Endothelial cell of umbilical vein (primary cell): ENCODE results near the gene SLC30A10. TPM values are rescaled to one million over a fixed set of nuclear protein-coding genes. Genes with fewer than 3 reads are reported as not detected.
"Not testable (repeated sequence)": the region's sequence is repeated elsewhere in the genome, so short reads cannot be mapped to it uniquely, and the experiment has no call there.

Experiments used
- BruUV-seq: library from RNA; stranded (reverse); fragments of 400-500 nt; replicated peaks from 2 replicates; lab custom pipeline; 2021; lab: Mats Ljungman, UMichigan
- CTCF ChIA-PET: fragments of 300-600, 350-600 bp; sonication (Branson Sonifier 250); formaldehyde crosslinking; loops from one replicate; lab custom pipeline; 2021; ENCODE audit warnings: antibody characterized with exemption, inconsistent platforms; lab: Charles Lee
- POLR2A ChIA-PET: fragments of 300-600, 350-600 bp; sonication (Branson Sonifier 250); formaldehyde crosslinking; loops from one replicate; lab custom pipeline; 2021; ENCODE audit warnings: antibody characterized with exemption, inconsistent platforms; lab: Charles Lee
- DNase-seq: peaks from one replicate; pipeline ENCODE4 v3.0.0-alpha.2; 2011; ENCODE audit warnings: low read depth, low spot score
- FAIRE-seq: peaks from 2 replicates; lab custom pipeline; 2011; peaks lifted over from hg19 to GRCh38; lab: Jason Lieb, UNC
- H2AFZ ChIP-seq: 2 replicates; pipeline ENCODE4 v1.6.0; 2012; ENCODE audit warnings: low read depth, low read length, control low read depth, inconsistent platforms
- H3K27ac ChIP-seq: 2 replicates; pipeline ENCODE4 v1.5.1; 2011; ENCODE audit warnings: low read depth, mild to moderate bottlenecking, control low read depth, low read length, moderate library complexity; ENCODE audit not compliant: insufficient read depth
- H3K27me3 ChIP-seq, 2 experiments: 2 replicates each; pipeline versions ENCODE4 v1.6.0 to v1.6.1; 2011; ENCODE audit warnings: low read length in 2 of 2, mixed read lengths in 1 of 2; ENCODE audit not compliant: control insufficient read depth in 2 of 2, insufficient read depth in 2 of 2
- H3K36me3 ChIP-seq, 2 experiments: 2 replicates in 1 of 2; 3 replicates in 1 of 2; pipeline ENCODE4 v1.5.1; 2011; ENCODE audit warnings: low read length in 2 of 2, mild to moderate bottlenecking in 1 of 2, moderate library complexity in 1 of 2; ENCODE audit not compliant: control insufficient read depth in 2 of 2, insufficient read depth in 2 of 2; ENCODE audit errors: extremely low read depth in 1 of 2
- H3K4me1 ChIP-seq: 3 replicates; pipeline ENCODE4 v1.5.1; 2011; ENCODE audit warnings: mild to moderate bottlenecking, low read length; ENCODE audit not compliant: control insufficient read depth, insufficient read depth; ENCODE audit errors: extremely low read depth
- H3K4me2 ChIP-seq: 2 replicates; pipeline ENCODE4 v1.6.1; 2011; ENCODE audit warnings: low read length, control low read depth, mixed read lengths; ENCODE audit not compliant: insufficient read depth
- H3K4me3 ChIP-seq, 3 experiments: fragments of 200-600 bp in 1 of 3; sonication (generic), shearing (Covaris generic) in 1 of 3; replicated peaks in 1 of 3; 2 replicates each; pipeline ENCODE4 v1.5.1; 2011 to 2016; ENCODE audit warnings: control low read depth in 3 of 3, low read length in 3 of 3, mild to moderate bottlenecking in 2 of 3, inconsistent platforms in 1 of 3, low read depth in 1 of 3, moderate library complexity in 1 of 3; ENCODE audit not compliant: insufficient read depth in 1 of 3
- H3K79me2 ChIP-seq: 2 replicates; pipeline ENCODE4 v1.6.0; 2012; ENCODE audit warnings: low read length, inconsistent platforms; ENCODE audit not compliant: control insufficient read depth, insufficient read depth
- H3K9ac ChIP-seq: replicated peaks from 2 replicates; pipeline ENCODE3; 2011; ENCODE audit warnings: low read length, control low read depth; ENCODE audit not compliant: insufficient read depth; ENCODE audit errors: extremely low read depth
- H3K9me1 ChIP-seq: replicated peaks from 3 replicates; pipeline ENCODE4 v1.6.0; 2011; ENCODE audit warnings: mild to moderate bottlenecking, low read length; ENCODE audit not compliant: control insufficient read depth, insufficient read depth; ENCODE audit errors: extremely low read depth
- H3K9me3 ChIP-seq: replicated peaks from 2 replicates; pipeline ENCODE4 v1.5.1; 2012; ENCODE audit warnings: low read length, inconsistent platforms; ENCODE audit not compliant: control insufficient read depth, insufficient read depth
- H4K20me1 ChIP-seq: replicated peaks from 2 replicates; pipeline ENCODE3; 2011; ENCODE audit warnings: mild to moderate bottlenecking, low read length; ENCODE audit not compliant: control insufficient read depth, insufficient read depth; ENCODE audit errors: extremely low read depth
- FOS ChIP-seq: IDR thresholded peaks from 2 replicates; pipeline ENCODE4 v1.6.1; 2011; ENCODE audit warnings: mild to moderate bottlenecking, low read length, moderate library complexity, borderline replicate concordance; ENCODE audit not compliant: insufficient read depth
- dilution Hi-C: fragments of 300-500 bp; cut with MboI; formaldehyde crosslinking; loops from one replicate; pipeline ENCODE4 v1.15.0; 2019; ENCODE audit warnings: low sequenced_read_pairs; ENCODE audit not compliant: extremely low pct_ligation_motif_present
- intact Hi-C: fragments of 100-400 bp; cut with micrococcal nuclease; formaldehyde crosslinking; loops from one replicate; pipeline ENCODE4 v1.10.0; 2022
- polyA plus RNA-seq, 4 experiments: library from polyadenylated mRNA; depleted of rRNA in 3 of 4; stranded (reverse) in 3 of 4; unstranded in 1 of 4; fragments of >200 nt; gene quantifications; 2 replicates each; pipeline versions ENCODE4 v1.2.1 to v1.2.3, GENCODE V29; 2011 to 2012; ENCODE audit warnings: missing spikeins in 1 of 4
- small RNA-seq: library from RNA; depleted of rRNA; stranded (forward); fragments of <200 nt; gene quantifications from one replicate; pipeline ENCODE3, GENCODE V24; 2012; ENCODE audit warnings: low replicate concordance, low read depth; ENCODE audit not compliant: insufficient read depth, insufficient read length
- total RNA-seq: library from RNA; stranded (reverse); gene quantifications from 2 replicates; pipeline ENCODE4 v1.2.3, GENCODE V29; 2021
- TF ChIP-seq, protein P1 (sequence below), 2 donors: IDR thresholded peaks; 1 replicate in 1 of 2; 2 replicates in 1 of 2; pipeline ENCODE4 v1.5.1; 2011; ENCODE audit warnings: low read length in 2 of 2, mild to moderate bottlenecking in 2 of 2, moderate library complexity in 2 of 2, control low read depth in 1 of 2, inconsistent platforms in 1 of 2, low read depth in 1 of 2; ENCODE audit not compliant: insufficient read depth in 1 of 2; ENCODE audit errors: extremely low read depth in 1 of 2

Gene SLC30A10
- total and polyA plus RNA-seq, 2 donors (not counting 3 experiments of a cell fraction or from before 2014, with no cell fraction given), result not detected

- intact Hi-C loops (no loop called here), dilution Hi-C loops (no loop called here)
- TF ChIP-seq, protein P1, sequence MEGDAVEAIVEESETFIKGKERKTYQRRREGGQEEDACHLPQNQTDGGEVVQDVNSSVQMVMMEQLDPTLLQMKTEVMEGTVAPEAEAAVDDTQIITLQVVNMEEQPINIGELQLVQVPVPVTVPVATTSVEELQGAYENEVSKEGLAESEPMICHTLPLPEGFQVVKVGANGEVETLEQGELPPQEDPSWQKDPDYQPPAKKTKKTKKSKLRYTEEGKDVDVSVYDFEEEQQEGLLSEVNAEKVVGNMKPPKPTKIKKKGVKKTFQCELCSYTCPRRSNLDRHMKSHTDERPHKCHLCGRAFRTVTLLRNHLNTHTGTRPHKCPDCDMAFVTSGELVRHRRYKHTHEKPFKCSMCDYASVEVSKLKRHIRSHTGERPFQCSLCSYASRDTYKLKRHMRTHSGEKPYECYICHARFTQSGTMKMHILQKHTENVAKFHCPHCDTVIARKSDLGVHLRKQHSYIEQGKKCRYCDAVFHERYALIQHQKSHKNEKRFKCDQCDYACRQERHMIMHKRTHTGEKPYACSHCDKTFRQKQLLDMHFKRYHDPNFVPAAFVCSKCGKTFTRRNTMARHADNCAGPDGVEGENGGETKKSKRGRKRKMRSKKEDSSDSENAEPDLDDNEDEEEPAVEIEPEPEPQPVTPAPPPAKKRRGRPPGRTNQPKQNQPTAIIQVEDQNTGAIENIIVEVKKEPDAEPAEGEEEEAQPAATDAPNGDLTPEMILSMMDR (IDR thresholded peaks at IDR 0.05; ENCODE audit: extremely low read depth in 1 of 2, insufficient read depth in 1 of 2, low read depth in 1 of 2, low read length in 2 of 2), result no peak
- no peak for TF ChIP-seq FOS
- H3K36me3 ChIP-seq, result no peaks in the 10 kb centered on the region
- no peaks in the 10 kb centered on the region for H4K20me1 ChIP-seq
- H3K9me3 ChIP-seq, result no peaks in the 10 kb centered on the region
- FAIRE-seq (no peak), DNase-seq (no peak)
- no peaks in the 10 kb centered on the region for H3K79me2 ChIP-seq
- ChIA-PET CTCF (no interaction called here), POLR2A (no interaction called here)
- H3K4me1 ChIP-seq, result no peaks in the 10 kb centered on the region
- H3K27me3 ChIP-seq, result no peaks in the 10 kb centered on the region
- no peaks in the 10 kb centered on the region for H3K9me1 ChIP-seq
- H3K27ac ChIP-seq, result no peak overlapping the region
- H3K4me3 ChIP-seq, result no peak overlapping the region
- H3K4me2 ChIP-seq, result no peak overlapping the region
- BruUV-seq, result no TSS peak
- H3K9ac ChIP-seq, result no peak overlapping the region
- H2AFZ ChIP-seq, result no peak overlapping the region
Measured at GRCh38 chr1:219871427-219872057, 56.8 kb downstream of the SLC30A10 start.

DNA sequence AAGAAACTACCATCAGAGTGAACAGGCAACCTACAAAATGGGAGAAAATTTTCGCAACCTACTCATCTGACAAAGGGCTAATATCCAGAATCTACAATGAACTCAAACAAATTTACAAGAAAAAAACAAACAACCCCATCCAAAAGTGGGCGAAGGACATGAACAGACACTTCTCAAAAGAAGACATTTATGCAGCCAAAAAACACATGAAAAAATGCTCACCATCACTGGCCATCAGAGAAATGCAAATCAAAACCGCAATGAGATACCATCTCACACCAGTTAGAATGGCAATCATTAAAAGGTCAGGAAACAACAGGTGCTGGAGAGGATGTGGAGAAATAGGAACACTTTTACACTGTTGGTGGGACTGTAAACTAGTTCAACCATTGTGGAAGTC, 59.7 kb downstream of the SLC30A10 start:
- H3K27me3 ChIP-seq, H3K36me3 ChIP-seq, H3K9ac ChIP-seq, intact Hi-C loops, H3K79me2 ChIP-seq, H3K4me1 ChIP-seq, H3K9me1 ChIP-seq, dilution Hi-C loops, H3K4me2 ChIP-seq, H3K27ac ChIP-seq, FAIRE-seq, DNase-seq, BruUV-seq, POLR2A ChIA-PET, H3K4me3 ChIP-seq, H4K20me1 ChIP-seq, H2AFZ ChIP-seq, CTCF ChIA-PET, H3K9me3 ChIP-seq: not testable (repeated sequence)

Small RNA genes lying within 50 kb of the gene (small RNA-seq; reads per million reads assigned to genes)
- not detected for gene RF00012

Other genes with a start within 250 kb of the SLC30A10 start
- 103 and 109 TPM in 2 replicates for gene EPRS1, start 117.9 kb upstream of the SLC30A10 start, total RNA-seq
- gene EPRS1, start 117.9 kb upstream of the SLC30A10 start, polyA plus RNA-seq, result 22.2 and 22.9 TPM in 2 replicates
- 17.4 and 20.3 TPM in 2 replicates for gene BPNT1, start 161.2 kb upstream of the SLC30A10 start, total RNA-seq
- gene BPNT1, start 161.2 kb upstream of the SLC30A10 start, polyA plus RNA-seq, result 22.9 and 29.0 TPM in 2 replicates
- 57.6 and 62.8 TPM in 2 replicates for gene IARS2, start 165.6 kb upstream of the SLC30A10 start, total RNA-seq
- gene IARS2, start 165.6 kb upstream of the SLC30A10 start, polyA plus RNA-seq, result 9.2 and 15.5 TPM in 2 replicates